GM12891 (cell line): ENCODE measurements around the gene PALB2.

ENCODE experiments used
- POLR2A ChIP-seq: IDR thresholded peaks from 2 replicates; pipeline ENCODE4 v1.6.1; 2011; ENCODE audit warnings: low read depth, low read length, control low read depth
- POLR2AphosphoS5 ChIP-seq: IDR thresholded peaks from 2 replicates; pipeline ENCODE4 v1.6.1; 2011; ENCODE audit warnings: low read depth, low read length, control low read depth

- TF ChIP-seq POLR2A (no peak), POLR2AphosphoS5 (no peak)
Observed at GRCh38 chr16:23578101-23578830, 62.8 kb downstream of the PALB2 start.
